ENCODE data around the gene GK2. TPM values are rescaled to one million over a fixed set of nuclear protein-coding genes. Genes with fewer than 3 reads are reported as not detected.

GK2 gene
- polyA plus RNA-seq (2012; ENCODE audit: insufficient read depth, insufficient read length) = not detected

GRCh38 chr4:79408063-79408462 lies at the start of gene GK2:
TSS of gene GK2 (minus strand) at chr4:79408228. CDS start at chr4:79408200, 28 bp downstream.
- H3K4me3 ChIP-seq (ENCODE audit: low read length) = no peak within 1 kb of the TSS
- no peak for DNase-seq (ENCODE audit: low read depth, low spot score)

- DNase-seq (ENCODE audit: low read depth, low spot score) = no peak
- H3K4me3 ChIP-seq (ENCODE audit: low read length) = no peak overlapping the region
Measured at GRCh38 chr4:79455216-79455615, 47.2 kb upstream of the GK2 start.

GRCh38 chr4:79454656-79455055 lies 46.6 kb upstream of the GK2 start:
- no peak for DNase-seq (ENCODE audit: low read depth, low spot score)
- H3K4me3 ChIP-seq (ENCODE audit: low read length) = no peak overlapping the region

- no peak for DNase-seq (ENCODE audit: low read depth, low spot score)
- H3K4me3 ChIP-seq (ENCODE audit: low read length) = no peak overlapping the region
Measured at GRCh38 chr4:79450053-79450452, 42.0 kb upstream of the GK2 start.

GRCh38 chr4:79446145-79446544 lies 38.1 kb upstream of the GK2 start:
- no peak overlapping the region for H3K4me3 ChIP-seq (ENCODE audit: low read length)
- no peak for DNase-seq (ENCODE audit: low read depth, low spot score)

GRCh38 chr4:79445371-79445781 lies 37.3 kb upstream of the GK2 start:
- DNase-seq (ENCODE audit: low read depth, low spot score) = no peak
- H3K4me3 ChIP-seq (ENCODE audit: low read length) = no peak overlapping the region

GRCh38 chr4:79442422-79442821 lies 34.4 kb upstream of the GK2 start:
- no peak for DNase-seq (ENCODE audit: low read depth, low spot score)
- no peak overlapping the region for H3K4me3 ChIP-seq (ENCODE audit: low read length)

- DNase-seq (ENCODE audit: low read depth, low spot score) = no peak
- H3K4me3 ChIP-seq (ENCODE audit: low read length) = no peak overlapping the region
Measured at GRCh38 chr4:79439489-79439888, 31.5 kb upstream of the GK2 start.

- DNase-seq (ENCODE audit: low read depth, low spot score) = no peak
Measured at GRCh38 chr4:79431839-79432238, 23.8 kb upstream of the GK2 start.

GRCh38 chr4:79429113-79429903 lies 21.3 kb upstream of the GK2 start:
- no peak overlapping the region for H3K4me3 ChIP-seq (ENCODE audit: low read length)
- DNase-seq (ENCODE audit: low read depth, low spot score) = no peak

More at GRCh38 chr4:79431839-79432238, 23.8 kb upstream of the GK2 start:
- H3K4me3 ChIP-seq (ENCODE audit: low read length) = no peak overlapping the region

GRCh38 chr4:79426989-79427388 lies 19.0 kb upstream of the GK2 start:
- H3K4me3 ChIP-seq (ENCODE audit: low read length) = no peak overlapping the region
- DNase-seq (ENCODE audit: low read depth, low spot score) = no peak

GRCh38 chr4:79425586-79425985 lies 17.6 kb upstream of the GK2 start:
- DNase-seq (ENCODE audit: low read depth, low spot score) = no peak
- H3K4me3 ChIP-seq (ENCODE audit: low read length) = no peak overlapping the region

- H3K4me3 ChIP-seq (ENCODE audit: low read length) = no peak overlapping the region
- no peak for DNase-seq (ENCODE audit: low read depth, low spot score)
Measured at GRCh38 chr4:79421483-79421882, 13.5 kb upstream of the GK2 start.

GRCh38 chr4:79413886-79414285 lies 5.9 kb upstream of the GK2 start:
- H3K4me3 ChIP-seq (ENCODE audit: low read length) = no peak overlapping the region
- no peak for DNase-seq (ENCODE audit: low read depth, low spot score)

- no peak for DNase-seq (ENCODE audit: low read depth, low spot score)
- H3K4me3 ChIP-seq (ENCODE audit: low read length) = no peak overlapping the region
Measured at GRCh38 chr4:79413032-79413885, 5.2 kb upstream of the GK2 start.

GRCh38 chr4:79404666-79405065 lies 3.4 kb downstream of the GK2 start:
- DNase-seq (ENCODE audit: low read depth, low spot score) = no peak
- no peak overlapping the region for H3K4me3 ChIP-seq (ENCODE audit: low read length)

- DNase-seq (ENCODE audit: low read depth, low spot score) = no peak
Measured at GRCh38 chr4:79403356-79403755, 4.7 kb downstream of the GK2 start.

GRCh38 chr4:79402332-79402851 lies 5.6 kb downstream of the GK2 start:
- no peak for DNase-seq (ENCODE audit: low read depth, low spot score)
- H3K4me3 ChIP-seq (ENCODE audit: low read length) = no peak overlapping the region

More at GRCh38 chr4:79403356-79403755, 4.7 kb downstream of the GK2 start:
- H3K4me3 ChIP-seq (ENCODE audit: low read length) = no peak overlapping the region

GRCh38 chr4:79399076-79399475 lies 9.0 kb downstream of the GK2 start:
- DNase-seq (ENCODE audit: low read depth, low spot score) = no peak
- H3K4me3 ChIP-seq (ENCODE audit: low read length) = no peak overlapping the region

- DNase-seq (ENCODE audit: low read depth, low spot score) = no peak
- no peak overlapping the region for H3K4me3 ChIP-seq (ENCODE audit: low read length)
Measured at GRCh38 chr4:79397951-79398350, 10.1 kb downstream of the GK2 start.
